HEK293T (cell line): ENCODE results near the gene TBX3.

Experiments used
- ARNT ChIP-seq: fragments of 450-650 bp; IDR thresholded peaks from 2 replicates; pipeline ENCODE4 v1.6.1; 2017; ENCODE audit warnings: mild to moderate bottlenecking
- BHLHE40 ChIP-seq: fragments of 450-650 bp; IDR thresholded peaks from 2 replicates; pipeline ENCODE4 v1.6.1; 2016; ENCODE audit warnings: mild to moderate bottlenecking, moderate library complexity, borderline replicate concordance
- FOXK2 ChIP-seq: fragments of 450-650 bp; IDR thresholded peaks from 2 replicates; pipeline ENCODE4 v1.6.1; 2016; ENCODE audit warnings: mild to moderate bottlenecking

- TF ChIP-seq BHLHE40, result no peak
- TF ChIP-seq FOXK2, result no peak
- TF ChIP-seq ARNT, result no peak
Observed at GRCh38 chr12:114674251-114675047, 9.5 kb downstream of the TBX3 start.
